Liver (tissue), 3 donors: ENCODE results near the gene LRRTM4.

ENCODE experiments used
- EGR1 ChIP-seq, 2 donors: IDR thresholded peaks; 2 replicates each; pipeline ENCODE4 v1.6.1; 2016 to 2018; ENCODE audit warnings: antibody characterized with exemption in 2 of 2, low read depth in 2 of 2
- FOXA1 ChIP-seq: IDR thresholded peaks from 2 replicates; pipeline ENCODE4 v1.6.1; 2016; ENCODE audit warnings: antibody characterized with exemption
- RAD21 ChIP-seq, 2 donors: IDR thresholded peaks; 2 replicates each; pipeline ENCODE4 v1.6.1; 2016; ENCODE audit warnings: antibody characterized with exemption in 2 of 2, mild to moderate bottlenecking in 2 of 2
- RXRA ChIP-seq, 2 donors: IDR thresholded peaks; 2 replicates each; pipeline ENCODE4 v1.6.1; 2017 to 2018; ENCODE audit warnings: antibody characterized with exemption in 2 of 2, mild to moderate bottlenecking in 1 of 2
- SP1 ChIP-seq: IDR thresholded peaks from 2 replicates; pipeline ENCODE4 v1.6.1; 2018; ENCODE audit warnings: antibody characterized with exemption, mild to moderate bottlenecking
- TAF1 ChIP-seq: conservative IDR thresholded peaks from 2 replicates; pipeline ENCODE4 v1.6.1; 2016; ENCODE audit warnings: antibody characterized with exemption, mild to moderate bottlenecking
- TF ChIP-seq, protein P1 (sequence below): IDR thresholded peaks from 2 replicates; pipeline ENCODE4 v1.6.1; 2016; ENCODE audit warnings: antibody characterized with exemption
- TF ChIP-seq, protein P2 (sequence below): fragments of 150-350 bp; IDR thresholded peaks from 2 replicates; pipeline ENCODE4 v1.5.1; 2017; ENCODE audit warnings: improper control_type of control experiment, low read depth, low read length; ENCODE audit not compliant: missing input control
- TF ChIP-seq, protein P3 (sequence below): IDR thresholded peaks from 2 replicates; pipeline ENCODE4 v1.6.1; 2016; ENCODE audit warnings: antibody characterized with exemption
- TF ChIP-seq, protein P4 (sequence below): IDR thresholded peaks from 2 replicates; pipeline ENCODE4 v1.6.1; 2016; ENCODE audit warnings: antibody characterized with exemption, mild to moderate bottlenecking
- TF ChIP-seq, protein P5 (sequence below): IDR thresholded peaks from 2 replicates; pipeline ENCODE4 v1.6.1; 2016; ENCODE audit warnings: antibody characterized with exemption
- donor health status: healthy.
- donor health status: healthy.

DNA sequence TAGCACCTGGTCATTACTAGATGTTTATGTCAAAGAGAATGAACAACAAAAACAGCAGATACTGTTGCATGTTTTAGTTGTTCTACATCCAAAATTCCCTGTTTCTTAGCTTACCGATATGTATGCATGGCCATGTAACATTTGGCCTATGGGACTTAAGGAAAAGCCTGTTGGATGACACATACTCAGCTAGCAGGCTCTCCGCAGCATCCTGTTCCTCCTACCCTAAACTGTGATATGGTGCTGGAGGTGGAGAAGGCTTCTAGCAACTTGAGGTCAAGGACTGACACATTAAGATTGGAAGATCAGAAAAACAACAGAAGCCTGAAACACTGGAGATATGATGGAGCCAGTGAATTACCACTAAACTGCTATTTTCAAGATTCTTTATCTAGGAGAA lies 537.8 kb downstream of the LRRTM4 start:
- TF ChIP-seq, protein P1, sequence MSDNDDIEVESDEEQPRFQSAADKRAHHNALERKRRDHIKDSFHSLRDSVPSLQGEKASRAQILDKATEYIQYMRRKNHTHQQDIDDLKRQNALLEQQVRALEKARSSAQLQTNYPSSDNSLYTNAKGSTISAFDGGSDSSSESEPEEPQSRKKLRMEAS = no peak
- no peak for TF ChIP-seq SP1
- TF ChIP-seq, protein P2, sequence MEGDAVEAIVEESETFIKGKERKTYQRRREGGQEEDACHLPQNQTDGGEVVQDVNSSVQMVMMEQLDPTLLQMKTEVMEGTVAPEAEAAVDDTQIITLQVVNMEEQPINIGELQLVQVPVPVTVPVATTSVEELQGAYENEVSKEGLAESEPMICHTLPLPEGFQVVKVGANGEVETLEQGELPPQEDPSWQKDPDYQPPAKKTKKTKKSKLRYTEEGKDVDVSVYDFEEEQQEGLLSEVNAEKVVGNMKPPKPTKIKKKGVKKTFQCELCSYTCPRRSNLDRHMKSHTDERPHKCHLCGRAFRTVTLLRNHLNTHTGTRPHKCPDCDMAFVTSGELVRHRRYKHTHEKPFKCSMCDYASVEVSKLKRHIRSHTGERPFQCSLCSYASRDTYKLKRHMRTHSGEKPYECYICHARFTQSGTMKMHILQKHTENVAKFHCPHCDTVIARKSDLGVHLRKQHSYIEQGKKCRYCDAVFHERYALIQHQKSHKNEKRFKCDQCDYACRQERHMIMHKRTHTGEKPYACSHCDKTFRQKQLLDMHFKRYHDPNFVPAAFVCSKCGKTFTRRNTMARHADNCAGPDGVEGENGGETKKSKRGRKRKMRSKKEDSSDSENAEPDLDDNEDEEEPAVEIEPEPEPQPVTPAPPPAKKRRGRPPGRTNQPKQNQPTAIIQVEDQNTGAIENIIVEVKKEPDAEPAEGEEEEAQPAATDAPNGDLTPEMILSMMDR = no peak
- no peak for TF ChIP-seq RAD21 (IDR thresholded peaks at IDR 0.05)
- no peak for TF ChIP-seq RXRA (IDR thresholded peaks at IDR 0.05)
- TF ChIP-seq TAF1 = no peak
- TF ChIP-seq, protein P3, sequence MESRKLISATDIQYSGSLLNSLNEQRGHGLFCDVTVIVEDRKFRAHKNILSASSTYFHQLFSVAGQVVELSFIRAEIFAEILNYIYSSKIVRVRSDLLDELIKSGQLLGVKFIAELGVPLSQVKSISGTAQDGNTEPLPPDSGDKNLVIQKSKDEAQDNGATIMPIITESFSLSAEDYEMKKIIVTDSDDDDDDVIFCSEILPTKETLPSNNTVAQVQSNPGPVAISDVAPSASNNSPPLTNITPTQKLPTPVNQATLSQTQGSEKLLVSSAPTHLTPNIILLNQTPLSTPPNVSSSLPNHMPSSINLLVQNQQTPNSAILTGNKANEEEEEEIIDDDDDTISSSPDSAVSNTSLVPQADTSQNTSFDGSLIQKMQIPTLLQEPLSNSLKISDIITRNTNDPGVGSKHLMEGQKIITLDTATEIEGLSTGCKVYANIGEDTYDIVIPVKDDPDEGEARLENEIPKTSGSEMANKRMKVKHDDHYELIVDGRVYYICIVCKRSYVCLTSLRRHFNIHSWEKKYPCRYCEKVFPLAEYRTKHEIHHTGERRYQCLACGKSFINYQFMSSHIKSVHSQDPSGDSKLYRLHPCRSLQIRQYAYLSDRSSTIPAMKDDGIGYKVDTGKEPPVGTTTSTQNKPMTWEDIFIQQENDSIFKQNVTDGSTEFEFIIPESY = no peak
- no peak for TF ChIP-seq FOXA1
- TF ChIP-seq, protein P4, sequence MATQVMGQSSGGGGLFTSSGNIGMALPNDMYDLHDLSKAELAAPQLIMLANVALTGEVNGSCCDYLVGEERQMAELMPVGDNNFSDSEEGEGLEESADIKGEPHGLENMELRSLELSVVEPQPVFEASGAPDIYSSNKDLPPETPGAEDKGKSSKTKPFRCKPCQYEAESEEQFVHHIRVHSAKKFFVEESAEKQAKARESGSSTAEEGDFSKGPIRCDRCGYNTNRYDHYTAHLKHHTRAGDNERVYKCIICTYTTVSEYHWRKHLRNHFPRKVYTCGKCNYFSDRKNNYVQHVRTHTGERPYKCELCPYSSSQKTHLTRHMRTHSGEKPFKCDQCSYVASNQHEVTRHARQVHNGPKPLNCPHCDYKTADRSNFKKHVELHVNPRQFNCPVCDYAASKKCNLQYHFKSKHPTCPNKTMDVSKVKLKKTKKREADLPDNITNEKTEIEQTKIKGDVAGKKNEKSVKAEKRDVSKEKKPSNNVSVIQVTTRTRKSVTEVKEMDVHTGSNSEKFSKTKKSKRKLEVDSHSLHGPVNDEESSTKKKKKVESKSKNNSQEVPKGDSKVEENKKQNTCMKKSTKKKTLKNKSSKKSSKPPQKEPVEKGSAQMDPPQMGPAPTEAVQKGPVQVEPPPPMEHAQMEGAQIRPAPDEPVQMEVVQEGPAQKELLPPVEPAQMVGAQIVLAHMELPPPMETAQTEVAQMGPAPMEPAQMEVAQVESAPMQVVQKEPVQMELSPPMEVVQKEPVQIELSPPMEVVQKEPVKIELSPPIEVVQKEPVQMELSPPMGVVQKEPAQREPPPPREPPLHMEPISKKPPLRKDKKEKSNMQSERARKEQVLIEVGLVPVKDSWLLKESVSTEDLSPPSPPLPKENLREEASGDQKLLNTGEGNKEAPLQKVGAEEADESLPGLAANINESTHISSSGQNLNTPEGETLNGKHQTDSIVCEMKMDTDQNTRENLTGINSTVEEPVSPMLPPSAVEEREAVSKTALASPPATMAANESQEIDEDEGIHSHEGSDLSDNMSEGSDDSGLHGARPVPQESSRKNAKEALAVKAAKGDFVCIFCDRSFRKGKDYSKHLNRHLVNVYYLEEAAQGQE = no peak
- TF ChIP-seq, protein P5, sequence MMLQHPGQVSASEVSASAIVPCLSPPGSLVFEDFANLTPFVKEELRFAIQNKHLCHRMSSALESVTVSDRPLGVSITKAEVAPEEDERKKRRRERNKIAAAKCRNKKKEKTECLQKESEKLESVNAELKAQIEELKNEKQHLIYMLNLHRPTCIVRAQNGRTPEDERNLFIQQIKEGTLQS = no peak
- TF ChIP-seq EGR1 (IDR thresholded peaks at IDR 0.05; ENCODE audit: low read depth in 2 of 2) = no peak
